Mucosa of descending colon (tissue), 3 donors: ENCODE data around the gene CPNE9. TPM values are rescaled to one million over a fixed set of nuclear protein-coding genes. Genes with fewer than 3 reads are reported as not detected.
A peak's percentile ranks its signal among the peaks of the same experiment; 100 is the strongest.

Experiments used
- ATAC-seq: fragments of 200-7000 bp; cut with Tn5 transposase; one replicate; pipeline ENCODE4 v1.9.1; 2020; ENCODE audit warnings: mild to moderate bottlenecking, moderate library complexity
- DNase-seq, 3 donors: peaks; one replicate each; pipeline ENCODE4 v3.0.0-alpha.2; 2020
- H3K36me3 ChIP-seq: fragments of 200-600 bp; one replicate; pipeline ENCODE4 v1.8.0; 2021; ENCODE audit warnings: low read depth, mild to moderate bottlenecking
- H3K4me1 ChIP-seq: fragments of 200-600 bp; one replicate; pipeline ENCODE4 v1.8.0; 2021; ENCODE audit warnings: low read depth, mild to moderate bottlenecking
- H3K4me3 ChIP-seq: fragments of 200-600 bp; one replicate; pipeline ENCODE4 v1.8.0; 2021; ENCODE audit warnings: mild to moderate bottlenecking
- H3K9me3 ChIP-seq: fragments of 200-600 bp; one replicate; pipeline ENCODE4 v1.8.0; 2021; ENCODE audit warnings: mild to moderate bottlenecking
- intact Hi-C, 2 donors: fragments of 100-400 bp; cut with DNase I in 1 of 2; cut with micrococcal nuclease in 1 of 2; formaldehyde crosslinking; loops; one replicate each; pipeline versions ENCODE4 v1.11.0 to v1.11.1; 2022; cut with DNase I, micrococcal nuclease
- total RNA-seq, 3 donors: library from RNA; stranded (reverse); fragmentation: NEBNext Ultra II Directional in 2 of 3; extraction: Animal tissue kit (Norgen Biotek cat#: 25700) in 2 of 3; gene quantifications; one replicate each; pipeline versions ENCODE4 v1.2.1 to v1.2.4, GENCODE V29; 2021 to 2023
- TF ChIP-seq, protein P1 (sequence below): fragments of 200-600 bp; IDR thresholded peaks from one replicate; pipeline ENCODE4 v1.8.0; 2022; ENCODE audit warnings: antibody characterized with exemption, mild to moderate bottlenecking
- donor health status: DM: no; HTN: no; CAD: no; lungs with moderate emphysema.
- donor health status: DM: no; HTN: no; CAD: no.
- donor health status: DM: no; HTN: yes; CAD: no.

Gene CPNE9
- total RNA-seq, 3 donors from 2014 or later = 0.70 TPM; not detected in 2

- H3K36me3 ChIP-seq = no peaks in the 10 kb centered on the region
- H3K4me1 ChIP-seq = peaks cover 11% of the 10 kb centered on the region
- DNase-seq = peak in 2 of 3 donors; percentile 41 to 63
- intact Hi-C loops = no loop called here
- no peak overlapping the region for H3K4me3 ChIP-seq
- ATAC-seq = peak; percentile 77
- TF ChIP-seq, protein P1, sequence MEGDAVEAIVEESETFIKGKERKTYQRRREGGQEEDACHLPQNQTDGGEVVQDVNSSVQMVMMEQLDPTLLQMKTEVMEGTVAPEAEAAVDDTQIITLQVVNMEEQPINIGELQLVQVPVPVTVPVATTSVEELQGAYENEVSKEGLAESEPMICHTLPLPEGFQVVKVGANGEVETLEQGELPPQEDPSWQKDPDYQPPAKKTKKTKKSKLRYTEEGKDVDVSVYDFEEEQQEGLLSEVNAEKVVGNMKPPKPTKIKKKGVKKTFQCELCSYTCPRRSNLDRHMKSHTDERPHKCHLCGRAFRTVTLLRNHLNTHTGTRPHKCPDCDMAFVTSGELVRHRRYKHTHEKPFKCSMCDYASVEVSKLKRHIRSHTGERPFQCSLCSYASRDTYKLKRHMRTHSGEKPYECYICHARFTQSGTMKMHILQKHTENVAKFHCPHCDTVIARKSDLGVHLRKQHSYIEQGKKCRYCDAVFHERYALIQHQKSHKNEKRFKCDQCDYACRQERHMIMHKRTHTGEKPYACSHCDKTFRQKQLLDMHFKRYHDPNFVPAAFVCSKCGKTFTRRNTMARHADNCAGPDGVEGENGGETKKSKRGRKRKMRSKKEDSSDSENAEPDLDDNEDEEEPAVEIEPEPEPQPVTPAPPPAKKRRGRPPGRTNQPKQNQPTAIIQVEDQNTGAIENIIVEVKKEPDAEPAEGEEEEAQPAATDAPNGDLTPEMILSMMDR = no peak
- H3K9me3 ChIP-seq = no peaks in the 10 kb centered on the region
Observed at GRCh38 chr3:9704347-9705322, 1.0 kb downstream of the CPNE9 start.

- no peaks in the 10 kb centered on the region for H3K9me3 ChIP-seq
- no peak for DNase-seq
- TF ChIP-seq, protein P1 = no peak
- intact Hi-C loops = no loop called here
- no peak for ATAC-seq
- no peak overlapping the region for H3K4me3 ChIP-seq
- no peaks in the 10 kb centered on the region for H3K4me1 ChIP-seq
- H3K36me3 ChIP-seq = no peaks in the 10 kb centered on the region
Observed at GRCh38 chr3:9710174-9710739, 6.6 kb downstream of the CPNE9 start.

DNA sequence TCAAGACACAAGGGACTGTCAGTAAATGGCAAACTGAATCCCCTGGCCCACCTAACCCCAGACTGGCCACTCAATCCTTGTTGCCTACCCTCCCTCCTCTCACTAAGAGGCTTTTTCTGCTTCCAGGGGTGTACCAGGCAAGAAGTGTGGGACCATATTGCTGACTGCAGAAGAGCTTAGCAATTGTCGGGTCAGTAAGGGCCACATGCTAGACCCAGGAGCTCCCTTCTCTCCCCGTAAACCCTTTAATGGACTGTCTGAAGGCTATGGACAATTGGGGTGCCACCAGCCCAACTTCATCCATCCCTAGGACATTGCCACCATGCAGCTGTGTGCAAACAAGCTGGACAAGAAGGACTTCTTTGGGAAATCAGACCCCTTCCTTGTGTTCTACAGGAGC is 8.8 kb downstream of the CPNE9 start:
- Histone ChIP-seq H3K4me1 (no peaks in the 10 kb centered on the region), H3K36me3 (no peaks in the 10 kb centered on the region), H3K9me3 (no peaks in the 10 kb centered on the region), H3K4me3 (no peak overlapping the region)
- ATAC-seq (no peak), DNase-seq (no peak)
- intact Hi-C loops = no loop called here
- TF ChIP-seq, protein P1 = no peak

DNA sequence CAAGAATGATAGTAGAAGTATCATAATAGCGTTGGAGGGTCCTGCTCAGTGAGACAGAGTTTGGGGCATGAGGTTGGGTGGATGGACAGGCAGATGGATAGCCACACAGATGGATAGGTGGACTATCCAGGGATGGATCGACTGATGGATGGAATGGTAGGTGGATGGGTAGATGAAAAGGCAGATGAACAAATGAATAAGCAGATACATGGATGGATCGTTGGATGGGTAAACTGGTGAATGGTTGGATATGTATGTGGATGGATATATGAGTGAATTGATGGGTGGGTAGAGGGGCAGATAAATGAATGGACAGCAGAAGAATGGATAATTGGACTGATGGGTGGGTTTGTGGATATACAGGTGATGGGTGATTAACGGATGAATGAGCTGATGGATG is 9.5 kb downstream of the CPNE9 start:
- H3K4me3 ChIP-seq = no peak overlapping the region
- TF ChIP-seq, protein P1 = no peak
- no peaks in the 10 kb centered on the region for H3K9me3 ChIP-seq
- intact Hi-C loops = no loop called here
- no peaks in the 10 kb centered on the region for H3K36me3 ChIP-seq
- DNase-seq (no peak), ATAC-seq (no peak)
- no peaks in the 10 kb centered on the region for H3K4me1 ChIP-seq

- Histone ChIP-seq H3K4me3 (no peak overlapping the region), H3K36me3 (no peaks in the 10 kb centered on the region), H3K9me3 (no peaks in the 10 kb centered on the region), H3K4me1 (no peaks in the 10 kb centered on the region)
- TF ChIP-seq, protein P1 = no peak
- DNase-seq (peak in 1 of 3 donors; percentile 26), ATAC-seq (peak; percentile 63)
- intact Hi-C loops = no loop called here
Observed at GRCh38 chr3:9715136-9715535, 11.5 kb downstream of the CPNE9 start.
